Bronchial epithelial cell (primary cell): ENCODE data around the gene PEDS1. TPM values are rescaled to one million over a fixed set of nuclear protein-coding genes. Genes with fewer than 3 reads are reported as not detected.

ENCODE experiments used
- DNase-seq: peaks from one replicate; pipeline ENCODE4 v3.0.0-alpha.2; 2010; ENCODE audit warnings: low read depth
- FAIRE-seq: peaks from 2 replicates; lab custom pipeline; 2011; peaks lifted over from hg19 to GRCh38; lab: Jason Lieb, UNC
- H3K27me3 ChIP-seq: 2 replicates; pipeline ENCODE4 v1.5.1; 2011; ENCODE audit warnings: low read length; ENCODE audit not compliant: control insufficient read depth, insufficient read depth
- H3K36me3 ChIP-seq: 2 replicates; pipeline ENCODE4 v1.5.1; 2011; ENCODE audit warnings: low read length; ENCODE audit not compliant: control insufficient read depth, insufficient read depth
- H3K4me3 ChIP-seq: 2 replicates; pipeline ENCODE4 v1.5.1; 2011; ENCODE audit warnings: mild to moderate bottlenecking, low read depth, low read length, control low read depth
- CTCF ChIP-seq: IDR thresholded peaks from 2 replicates; pipeline ENCODE4 v1.5.1; 2011; ENCODE audit warnings: mild to moderate bottlenecking, moderate library complexity, low read length, control low read depth, inconsistent platforms; ENCODE audit not compliant: insufficient read depth, severe bottlenecking
- total RNA-seq: library from RNA; depleted of rRNA; stranded (reverse); fragments of >200 nt; gene quantifications from 2 replicates; pipeline ENCODE4 v1.2.1, GENCODE V29; 2014

Gene PEDS1
- total RNA-seq, 1 donor from 2014 or later = 9.7 TPM

GRCh38 chr20:50198180-50198666, 44.7 kb upstream of the PEDS1 start:
- TF ChIP-seq CTCF = no peak
- Histone ChIP-seq H3K4me3 (no peak overlapping the region), H3K27me3 (no peaks in the 10 kb centered on the region), H3K36me3 (peaks cover under 1% of the 10 kb centered on the region)
- FAIRE-seq = no peak
- no peak for DNase-seq

GRCh38 chr20:50197463-50198179, 44.1 kb upstream of the PEDS1 start:
- Histone ChIP-seq H3K27me3 (no peaks in the 10 kb centered on the region), H3K36me3 (peaks cover 3% of the 10 kb centered on the region), H3K4me3 (no peak overlapping the region)
- FAIRE-seq (no peak), DNase-seq (no peak)
- no peak for TF ChIP-seq CTCF

GRCh38 chr20:50196896-50197295, 43.4 kb upstream of the PEDS1 start:
- TF ChIP-seq CTCF = no peak
- Histone ChIP-seq H3K36me3 (peaks cover 3% of the 10 kb centered on the region), H3K4me3 (no peak overlapping the region), H3K27me3 (no peaks in the 10 kb centered on the region)
- FAIRE-seq (no peak), DNase-seq (no peak)

GRCh38 chr20:50196248-50196647, 42.7 kb upstream of the PEDS1 start:
- Histone ChIP-seq H3K27me3 (no peaks in the 10 kb centered on the region), H3K36me3 (peaks cover 4% of the 10 kb centered on the region), H3K4me3 (no peak overlapping the region)
- DNase-seq (no peak), FAIRE-seq (no peak)
- no peak for TF ChIP-seq CTCF

GRCh38 chr20:50195524-50196120, 42.1 kb upstream of the PEDS1 start:
- H3K27me3 ChIP-seq = no peaks in the 10 kb centered on the region

More at GRCh38 chr20:50195524-50196120, 42.1 kb upstream of the PEDS1 start:
- Histone ChIP-seq H3K4me3 (no peak overlapping the region), H3K36me3 (peaks cover 4% of the 10 kb centered on the region)
- FAIRE-seq = no peak
- TF ChIP-seq CTCF = no peak
- DNase-seq = no peak
